ENCODE results near the gene LGR4. TPM values are rescaled to one million over a fixed set of nuclear protein-coding genes. Genes with fewer than 3 reads are reported as not detected.

Gene LGR4
- total RNA-seq, 2 experiments from 2014 or later = 0.12 to 0.29 TPM

- H3K27ac Mint-ChIP-seq = no peak overlapping the region
- POLR2A ChIA-PET = no interaction called here
- no peaks in the 10 kb centered on the region for H3K9me3 Mint-ChIP-seq
- DNase-seq = no peak
- H3K4me1 Mint-ChIP-seq = no peaks in the 10 kb centered on the region
- no peak overlapping the region for H3K4me3 Mint-ChIP-seq
- CTCF ChIA-PET = no interaction called here
- H3K36me3 Mint-ChIP-seq (ENCODE audit: low read depth) = no peaks in the 10 kb centered on the region
- no peaks in the 10 kb centered on the region for H3K27me3 Mint-ChIP-seq
Measured at GRCh38 chr11:27406498-27407354, 65.9 kb downstream of the LGR4 start.

DNA sequence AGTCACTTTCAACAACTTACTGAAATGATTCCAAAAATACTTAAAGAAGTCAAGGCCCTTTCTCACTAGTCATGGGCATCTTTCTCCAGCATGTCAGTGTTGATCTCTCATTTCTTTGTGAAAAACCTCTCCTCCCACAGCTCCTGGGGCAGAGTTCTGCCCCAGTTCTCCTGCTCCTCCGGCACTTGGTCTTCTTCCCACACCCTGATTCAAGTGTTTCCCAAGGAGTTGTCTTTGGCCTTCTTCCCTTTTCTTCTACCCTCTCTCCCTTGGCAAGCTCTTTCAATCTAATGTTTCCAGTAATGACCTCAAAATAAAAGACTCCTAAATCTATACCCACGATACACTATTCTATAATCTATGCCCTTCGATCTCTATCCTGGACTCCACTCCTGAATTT is 67.5 kb downstream of the LGR4 start:
- Mint-ChIP-seq H3K4me1 (no peaks in the 10 kb centered on the region), H3K9me3 (no peaks in the 10 kb centered on the region), H3K27me3 (no peaks in the 10 kb centered on the region), H3K4me3 (no peak overlapping the region), H3K36me3 (ENCODE audit: low read depth) (no peaks in the 10 kb centered on the region), H3K27ac (no peak overlapping the region)
- ChIA-PET POLR2A (no interaction called here), CTCF (no interaction called here)
- DNase-seq = no peak

DNA sequence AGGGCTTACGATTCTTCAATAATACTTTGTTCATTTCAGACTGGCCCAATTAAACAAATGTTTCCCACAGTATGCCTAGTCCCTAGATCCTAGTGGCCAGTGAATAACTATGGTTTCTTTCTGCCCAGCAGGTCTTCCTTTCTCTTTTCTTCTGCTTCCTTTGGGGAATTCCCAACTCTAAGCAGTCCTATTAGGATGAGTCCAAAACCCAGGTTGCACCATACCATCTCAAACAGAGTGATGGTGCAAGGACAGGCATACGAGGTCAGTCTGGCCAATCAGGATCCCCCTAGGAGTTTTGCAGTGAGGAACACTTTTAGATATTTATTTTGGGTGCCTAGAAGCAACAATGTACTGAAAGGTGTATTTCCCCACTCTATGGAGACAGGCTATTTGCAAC is 68.2 kb downstream of the LGR4 start:
- Mint-ChIP-seq H3K4me3 (no peak overlapping the region), H3K36me3 (ENCODE audit: low read depth) (no peaks in the 10 kb centered on the region), H3K9me3 (no peaks in the 10 kb centered on the region), H3K27me3 (no peaks in the 10 kb centered on the region), H3K4me1 (no peaks in the 10 kb centered on the region), H3K27ac (no peak overlapping the region)
- DNase-seq = no peak
- CTCF ChIA-PET = no interaction called here
- POLR2A ChIA-PET = interaction anchor here (0.6 kb wide), 1 partner anchor 16 kb away, joined by 4 read pairs; no protein-coding TSS in a partner anchor

GRCh38 chr11:27403195-27403594 is 69.4 kb downstream of the LGR4 start:
- H3K27me3 Mint-ChIP-seq = no peaks in the 10 kb centered on the region
- no peaks in the 10 kb centered on the region for H3K36me3 Mint-ChIP-seq (ENCODE audit: low read depth)
- no peak overlapping the region for H3K27ac Mint-ChIP-seq
- no peaks in the 10 kb centered on the region for H3K4me1 Mint-ChIP-seq
- CTCF ChIA-PET = no interaction called here
- no peaks in the 10 kb centered on the region for H3K9me3 Mint-ChIP-seq
- H3K4me3 Mint-ChIP-seq = no peak overlapping the region
- POLR2A ChIA-PET = no interaction called here
- no peak for DNase-seq

- no peak for DNase-seq
- Mint-ChIP-seq H3K27me3 (no peaks in the 10 kb centered on the region), H3K4me3 (no peak overlapping the region), H3K27ac (no peak overlapping the region), H3K36me3 (ENCODE audit: low read depth) (no peaks in the 10 kb centered on the region), H3K9me3 (no peaks in the 10 kb centered on the region), H3K4me1 (no peaks in the 10 kb centered on the region)
- ChIA-PET CTCF (no interaction called here), POLR2A (no interaction called here)
Measured at GRCh38 chr11:27402450-27402849, 70.1 kb downstream of the LGR4 start.

DNA sequence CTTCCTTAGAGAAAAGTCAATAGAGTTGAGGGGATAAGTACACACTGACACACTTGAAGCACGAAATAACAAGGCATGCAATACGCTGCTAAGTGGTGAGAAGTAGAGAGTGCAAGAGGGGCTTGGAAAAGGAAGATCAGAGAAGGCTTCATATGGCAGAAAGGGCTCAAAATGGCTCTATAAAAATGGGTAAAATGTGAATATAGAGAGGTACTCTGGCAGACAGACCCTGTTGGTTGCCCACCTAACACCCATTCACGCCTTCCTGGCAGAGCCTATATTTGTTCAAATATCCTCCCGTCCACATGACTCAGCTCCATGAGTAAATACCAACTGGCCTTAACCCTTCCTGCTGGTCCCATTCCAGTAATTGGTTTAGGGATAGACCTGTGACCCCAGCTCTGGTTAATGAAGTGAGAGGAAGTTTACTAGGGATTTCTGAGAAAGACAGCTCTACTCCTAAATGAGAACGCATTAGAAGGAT is 70.7 kb downstream of the LGR4 start:
- POLR2A ChIA-PET = no interaction called here
- Mint-ChIP-seq H3K4me3 (no peak overlapping the region), H3K27ac (no peak overlapping the region), H3K27me3 (no peaks in the 10 kb centered on the region), H3K4me1 (no peaks in the 10 kb centered on the region), H3K9me3 (no peaks in the 10 kb centered on the region), H3K36me3 (ENCODE audit: low read depth) (no peaks in the 10 kb centered on the region)
- no peak for DNase-seq
- CTCF ChIA-PET = no interaction called here

DNA sequence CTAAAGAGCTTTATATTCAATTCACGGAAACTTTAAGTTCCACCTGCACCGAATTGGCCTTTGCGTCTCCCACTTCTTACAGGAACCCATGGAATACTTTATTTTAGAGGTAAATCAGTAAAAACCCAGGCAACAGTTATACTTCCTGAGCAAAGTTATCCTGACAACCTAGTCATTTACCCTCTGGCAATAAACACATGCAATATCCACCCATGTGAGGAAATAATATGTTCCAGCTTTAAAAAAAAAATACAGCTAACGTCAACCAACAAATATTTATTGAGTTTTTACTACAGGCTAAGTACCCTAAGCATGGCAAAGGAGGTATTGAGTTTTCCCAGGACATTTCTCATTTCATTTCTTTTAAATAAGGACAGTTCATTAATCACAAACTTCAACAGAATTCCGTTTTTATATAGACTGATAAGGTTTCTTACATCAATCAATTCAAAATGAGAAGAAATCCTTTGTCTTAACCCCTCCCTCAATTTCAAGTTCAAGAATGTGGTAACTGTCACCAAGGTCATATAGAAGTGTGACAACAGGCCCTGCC is 71.2 kb downstream of the LGR4 start:
- no peak for DNase-seq
- Mint-ChIP-seq H3K4me3 (no peak overlapping the region), H3K4me1 (no peaks in the 10 kb centered on the region), H3K36me3 (ENCODE audit: low read depth) (no peaks in the 10 kb centered on the region), H3K27me3 (no peaks in the 10 kb centered on the region), H3K9me3 (no peaks in the 10 kb centered on the region), H3K27ac (no peak overlapping the region)
- CTCF ChIA-PET = no interaction called here
- POLR2A ChIA-PET = no interaction called here

DNA sequence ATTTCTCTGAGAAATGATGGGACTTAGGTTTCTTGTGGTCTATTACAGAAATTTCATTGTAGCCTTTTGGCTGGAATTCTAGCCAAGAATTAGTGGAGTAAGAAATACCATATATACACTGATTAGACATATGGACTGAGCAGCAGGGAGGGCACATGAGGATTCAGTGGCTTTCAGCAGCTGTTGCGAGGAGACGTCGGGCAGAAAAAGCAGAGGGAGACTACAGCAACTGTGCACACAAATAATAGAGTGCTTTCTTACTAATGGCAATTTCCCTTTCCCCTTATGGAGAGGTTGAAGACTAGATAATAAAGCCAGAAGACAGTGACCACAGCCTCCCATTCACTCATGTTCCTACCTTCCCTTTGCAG is 74.2 kb downstream of the LGR4 start:
- Mint-ChIP-seq H3K4me1 (no peaks in the 10 kb centered on the region), H3K27me3 (no peaks in the 10 kb centered on the region), H3K36me3 (ENCODE audit: low read depth) (no peaks in the 10 kb centered on the region), H3K27ac (no peak overlapping the region), H3K9me3 (no peaks in the 10 kb centered on the region), H3K4me3 (no peak overlapping the region)
- ChIA-PET CTCF (no interaction called here), POLR2A (no interaction called here)
- DNase-seq = no peak

- no peaks in the 10 kb centered on the region for H3K4me1 Mint-ChIP-seq
- CTCF ChIA-PET = no interaction called here
- POLR2A ChIA-PET = no interaction called here
- no peaks in the 10 kb centered on the region for H3K9me3 Mint-ChIP-seq
- H3K4me3 Mint-ChIP-seq = no peak overlapping the region
- H3K27me3 Mint-ChIP-seq = no peaks in the 10 kb centered on the region
- no peak overlapping the region for H3K27ac Mint-ChIP-seq
- no peaks in the 10 kb centered on the region for H3K36me3 Mint-ChIP-seq (ENCODE audit: low read depth)
- DNase-seq = no peak
Measured at GRCh38 chr11:27397624-27398399, 74.8 kb downstream of the LGR4 start.

- POLR2A ChIA-PET = no interaction called here
- no peaks in the 10 kb centered on the region for H3K36me3 Mint-ChIP-seq (ENCODE audit: low read depth)
- H3K4me3 Mint-ChIP-seq = no peak overlapping the region
- no peaks in the 10 kb centered on the region for H3K27me3 Mint-ChIP-seq
- no peak for DNase-seq
- H3K9me3 Mint-ChIP-seq = no peaks in the 10 kb centered on the region
- CTCF ChIA-PET = interaction anchor here (0.6 kb wide), 1 partner anchor 14 kb away, joined by 4 read pairs; no protein-coding TSS in a partner anchor
- no peak overlapping the region for H3K27ac Mint-ChIP-seq
- no peaks in the 10 kb centered on the region for H3K4me1 Mint-ChIP-seq
Measured at GRCh38 chr11:27396259-27396839, 76.2 kb downstream of the LGR4 start.

DNA sequence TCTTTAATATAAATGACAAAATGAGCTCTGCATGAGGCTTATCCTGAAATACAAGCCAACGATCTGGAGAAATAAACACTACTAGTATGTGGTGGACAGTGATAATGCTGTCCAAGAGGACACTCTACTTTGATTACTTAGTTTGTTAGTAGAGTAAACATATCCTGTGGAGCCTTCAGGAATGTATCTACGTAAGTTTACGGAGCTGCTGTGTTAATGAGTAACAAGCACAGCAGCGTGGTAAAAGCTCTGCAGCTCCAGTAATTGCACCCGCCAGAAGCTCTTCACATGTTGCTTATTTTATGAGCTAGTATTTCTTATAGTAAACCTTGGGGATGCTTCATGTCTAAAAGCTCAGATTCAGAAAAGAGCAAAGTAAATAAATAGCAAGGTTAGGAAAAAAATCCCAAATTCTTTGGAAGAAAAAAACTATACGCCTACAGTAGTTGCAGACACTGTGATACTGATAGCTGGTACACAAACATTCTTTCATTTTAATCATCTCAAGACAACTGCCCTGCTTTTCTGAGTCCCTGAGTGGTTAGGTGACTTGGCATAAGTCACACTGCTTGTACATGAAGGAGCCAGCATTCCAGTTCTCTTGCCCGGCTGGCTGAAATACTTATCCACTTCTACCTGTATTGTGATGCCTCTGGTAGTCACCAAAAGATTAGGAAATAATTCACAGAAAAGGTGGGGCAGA is 76.9 kb downstream of the LGR4 start:
- no peaks in the 10 kb centered on the region for H3K9me3 Mint-ChIP-seq
- H3K27me3 Mint-ChIP-seq = no peaks in the 10 kb centered on the region
- H3K27ac Mint-ChIP-seq = no peak overlapping the region
- H3K4me1 Mint-ChIP-seq = no peaks in the 10 kb centered on the region
- ChIA-PET CTCF (interaction anchor here (0.6 kb wide), 1 partner anchor 13 kb away, joined by 4 read pairs; no protein-coding TSS in a partner anchor), POLR2A (no interaction called here)
- H3K36me3 Mint-ChIP-seq (ENCODE audit: low read depth) = no peaks in the 10 kb centered on the region
- DNase-seq = no peak
- H3K4me3 Mint-ChIP-seq = no peak overlapping the region

DNA sequence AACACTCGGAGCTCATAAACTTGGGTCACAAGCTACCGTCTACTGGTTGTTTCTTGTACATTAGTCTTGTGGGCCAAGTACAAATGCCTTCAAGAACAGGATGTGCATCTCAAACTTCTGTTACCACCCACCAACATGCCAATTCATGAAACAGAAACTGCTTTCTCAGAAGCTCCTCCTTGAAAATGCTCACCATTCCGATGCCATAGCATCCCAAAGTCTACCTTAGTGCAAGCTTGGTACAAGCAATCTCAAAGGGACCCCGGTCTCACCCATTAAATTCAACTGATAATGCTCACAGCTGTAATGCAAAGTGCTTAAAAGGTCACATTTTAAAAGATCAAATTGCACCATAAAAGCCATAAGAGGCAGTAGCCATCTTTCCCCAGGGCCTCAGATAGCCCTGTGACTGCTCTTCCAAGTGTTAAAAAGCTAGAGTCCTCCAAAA is 77.8 kb downstream of the LGR4 start:
- no peak overlapping the region for H3K4me3 Mint-ChIP-seq
- CTCF ChIA-PET = no interaction called here
- H3K27ac Mint-ChIP-seq = no peak overlapping the region
- H3K27me3 Mint-ChIP-seq = no peaks in the 10 kb centered on the region
- H3K4me1 Mint-ChIP-seq = no peaks in the 10 kb centered on the region
- no peaks in the 10 kb centered on the region for H3K9me3 Mint-ChIP-seq
- no peak for DNase-seq
- H3K36me3 Mint-ChIP-seq (ENCODE audit: low read depth) = no peaks in the 10 kb centered on the region
- POLR2A ChIA-PET = no interaction called here
